Measurements from ENCODE around the gene PLEKHA8.

Gene PLEKHA8

GRCh38 chr7:30023524-30023923 is 4.7 kb upstream of the PLEKHA8 start:
- ATAC-seq = no peak

- peak; percentile 89 for ATAC-seq
Measured at GRCh38 chr7:30026229-30027064, 1.8 kb upstream of the PLEKHA8 start, which contains the start of gene FKBP14. TSS of gene FKBP14 (minus strand) at chr7:30026702. CDS start at chr7:30026508, 194 bp downstream.

DNA sequence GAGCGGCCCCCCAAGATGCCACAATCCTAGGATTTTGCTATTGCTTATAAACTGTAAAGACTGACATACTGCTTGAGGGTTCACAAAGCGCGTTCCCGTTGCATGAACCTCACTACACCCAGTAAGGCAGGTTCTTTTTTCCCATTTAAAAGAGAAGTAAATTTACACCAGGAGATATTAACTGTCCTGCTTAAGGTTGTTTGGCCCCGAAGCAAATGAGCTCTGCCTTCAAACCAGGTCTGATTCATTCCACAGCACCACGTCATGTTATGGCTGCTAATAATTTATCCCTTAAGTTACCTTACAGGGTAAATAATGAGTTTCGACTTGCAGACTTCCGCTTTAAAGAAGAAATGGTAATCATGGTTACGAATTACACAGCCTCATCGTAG is 1.2 kb upstream of the PLEKHA8 start:
- ATAC-seq = peak; percentile 42 to 67

DNA sequence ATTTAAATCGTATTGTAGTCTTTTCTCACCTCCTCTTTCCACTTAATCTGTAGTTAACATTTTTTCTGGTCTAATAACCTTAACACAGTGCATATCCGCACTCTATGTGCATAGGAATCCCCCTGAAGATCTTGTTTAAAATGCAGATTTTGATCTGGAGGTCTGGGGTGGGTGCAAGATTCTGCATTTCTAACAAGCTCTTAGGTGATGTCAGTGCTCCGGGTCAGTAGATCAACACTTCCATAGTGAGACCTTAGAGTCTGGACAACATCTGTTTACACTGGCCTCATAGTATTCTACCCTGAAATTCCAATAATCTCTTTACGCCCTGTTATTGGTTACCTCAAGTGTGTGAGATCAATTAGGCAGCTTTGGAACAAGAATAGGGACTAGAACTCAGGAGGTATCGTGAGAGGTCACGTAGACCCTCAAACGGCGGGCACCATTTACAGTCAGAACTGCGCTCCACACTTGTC is 434 bp upstream of the PLEKHA8 start:
- no peak for ATAC-seq

DNA sequence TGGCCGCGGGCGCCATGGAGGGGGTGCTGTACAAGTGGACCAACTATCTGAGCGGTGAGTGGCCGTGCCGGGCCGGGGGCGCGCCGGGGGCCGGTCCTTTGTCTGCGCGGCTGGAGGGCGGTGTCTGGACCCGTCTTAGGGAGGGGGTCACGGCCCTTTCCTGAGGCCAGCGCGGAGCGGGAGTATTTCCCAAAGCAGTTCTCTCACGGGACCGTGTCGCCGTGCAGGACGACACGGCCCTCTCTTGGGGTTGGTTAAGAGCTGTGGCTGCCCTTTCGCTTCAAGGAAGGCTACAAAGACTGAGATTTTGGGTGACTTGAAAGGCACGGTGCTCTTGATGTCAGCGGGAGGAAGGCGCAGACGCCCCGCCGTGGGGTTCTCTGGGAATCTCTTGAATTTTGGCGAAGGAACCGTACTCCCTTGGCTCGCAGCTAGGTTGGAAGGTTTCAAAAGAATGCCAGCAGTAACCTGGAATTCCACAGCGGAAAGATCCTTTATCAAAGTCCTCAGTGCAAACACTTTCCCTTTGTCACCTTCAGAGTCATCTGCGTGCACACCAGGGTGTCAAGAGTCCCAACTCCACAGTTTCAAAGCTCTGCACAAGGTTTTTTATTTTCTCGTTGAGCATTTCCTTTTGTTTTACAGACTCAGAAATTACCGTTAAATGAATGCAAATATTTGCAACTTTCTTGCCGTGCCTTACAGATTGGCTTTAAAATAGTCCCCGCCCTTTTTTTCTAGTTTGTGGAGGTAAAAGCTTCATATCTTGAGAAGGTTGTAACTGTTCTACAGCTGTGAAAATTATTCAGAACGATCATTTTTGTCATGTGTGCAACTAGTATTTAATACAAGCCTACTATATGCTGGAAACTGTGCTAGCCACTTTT is 780 bp downstream of the PLEKHA8 start:
- ATAC-seq = no peak

- no peak for ATAC-seq
Measured at GRCh38 chr7:30029696-30030095, 1.5 kb downstream of the PLEKHA8 start.

DNA sequence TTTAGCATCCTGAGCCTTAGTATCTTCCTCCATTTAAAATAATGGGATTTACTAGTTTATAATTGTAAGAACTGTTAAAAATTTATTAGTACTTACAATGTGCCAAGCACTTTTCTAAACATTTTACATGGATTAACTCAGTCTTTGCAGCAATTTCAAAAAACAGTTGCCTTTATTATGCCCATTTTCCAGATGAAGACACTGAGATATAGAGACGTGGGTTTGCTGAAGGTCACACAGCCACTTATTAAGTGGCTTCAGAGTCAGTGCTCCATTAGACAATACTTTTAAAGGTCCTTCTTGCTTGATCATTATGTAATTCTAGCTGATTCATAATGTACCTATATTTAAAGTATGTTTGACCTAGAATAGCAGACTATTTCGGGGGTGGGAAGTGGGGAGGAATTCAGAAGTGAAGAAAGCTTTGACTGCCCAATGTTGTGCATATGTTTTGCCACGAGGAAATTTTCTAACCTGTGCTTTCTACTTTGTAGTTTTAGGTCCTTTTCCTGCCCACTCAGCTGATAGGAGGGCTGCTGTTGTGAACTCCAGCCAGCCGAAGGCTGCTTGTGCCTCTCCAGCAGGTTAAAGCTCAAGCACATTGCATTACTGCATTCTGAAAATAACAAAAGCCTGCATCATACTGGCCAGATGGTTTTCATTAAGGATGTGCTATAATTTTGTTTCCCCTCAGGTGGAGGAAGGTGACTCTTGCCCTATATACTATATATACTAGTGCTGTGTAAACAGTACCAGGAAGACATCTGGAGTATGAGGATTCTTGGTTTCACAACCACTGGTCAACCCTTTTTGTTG is 4.3 kb downstream of the PLEKHA8 start:
- no peak for ATAC-seq

GRCh38 chr7:30034501-30034900 is 6.3 kb downstream of the PLEKHA8 start:
- no peak for ATAC-seq

DNA sequence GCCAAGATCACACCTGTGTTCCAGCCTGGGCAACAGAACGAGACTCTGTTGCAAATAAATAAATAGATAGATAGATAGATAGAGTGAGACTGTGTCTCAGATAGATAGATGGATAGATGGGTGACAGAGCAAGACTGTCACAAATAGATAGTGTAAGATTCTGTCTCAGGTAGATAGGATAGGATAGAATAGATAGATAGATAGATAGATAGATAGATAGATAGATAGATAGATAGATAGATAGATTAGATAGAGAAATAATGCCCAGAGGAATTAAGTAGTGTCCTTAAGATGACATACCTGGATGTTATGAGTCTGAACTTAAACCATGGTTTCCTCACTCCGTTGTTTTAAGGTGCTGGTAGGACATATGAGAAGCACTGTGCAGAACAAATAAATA is 8.0 kb downstream of the PLEKHA8 start:
- no peak for ATAC-seq

DNA sequence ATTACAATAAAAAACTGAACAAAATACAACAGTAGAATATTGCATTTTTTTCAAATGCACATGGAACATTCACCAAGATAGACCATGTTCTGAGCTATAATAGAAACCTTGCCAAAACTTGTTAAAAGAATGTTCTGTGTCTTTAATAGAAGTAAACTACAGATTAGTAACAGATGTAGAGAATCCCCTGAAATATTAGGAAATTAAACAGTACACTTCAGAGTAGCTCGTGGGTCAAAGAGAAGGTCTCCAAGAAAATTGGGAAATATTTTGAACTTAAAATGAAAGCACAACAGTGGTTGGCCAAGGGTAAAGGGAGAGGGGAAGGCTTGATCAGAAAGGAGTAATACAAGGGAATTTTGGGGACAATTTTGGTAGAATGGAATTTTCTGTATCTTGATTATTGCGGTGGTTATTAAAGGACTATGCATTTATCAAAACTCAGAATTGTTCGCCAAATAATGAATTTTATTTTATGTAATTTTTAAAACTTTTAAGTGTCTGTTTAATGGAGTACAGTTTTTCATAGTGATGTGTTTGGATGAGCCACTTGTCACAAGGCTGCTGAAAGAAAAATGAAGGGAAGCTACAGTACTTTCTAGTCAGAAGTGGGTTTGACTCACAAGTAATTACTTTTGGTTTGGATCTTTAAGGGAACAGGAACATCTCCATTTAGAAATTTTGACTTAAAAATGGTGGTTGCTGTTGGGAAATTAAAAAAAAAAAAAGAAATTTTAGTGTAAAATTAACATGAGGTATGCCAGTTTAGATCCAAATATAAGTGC is 10.2 kb downstream of the PLEKHA8 start:
- ATAC-seq = no peak

DNA sequence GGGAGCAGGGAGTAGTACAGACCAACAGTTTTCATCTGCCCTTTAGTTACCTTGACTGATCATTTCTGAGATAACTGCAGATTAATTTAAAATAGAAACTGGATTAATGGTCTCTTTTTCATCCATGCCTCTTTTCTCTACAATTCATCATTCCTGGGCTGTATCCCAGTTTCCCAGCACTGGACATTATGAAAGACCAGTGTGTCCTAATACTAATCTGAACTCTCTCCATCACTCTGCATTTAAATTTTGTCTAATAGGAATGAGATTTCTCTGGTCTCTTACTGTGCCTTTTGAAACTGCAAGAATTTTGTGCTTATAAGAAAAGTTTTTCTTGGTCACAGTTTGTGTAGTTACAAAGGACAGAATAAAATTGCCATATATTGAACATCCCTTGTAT is 12.7 kb downstream of the PLEKHA8 start:
- no peak for ATAC-seq

DNA sequence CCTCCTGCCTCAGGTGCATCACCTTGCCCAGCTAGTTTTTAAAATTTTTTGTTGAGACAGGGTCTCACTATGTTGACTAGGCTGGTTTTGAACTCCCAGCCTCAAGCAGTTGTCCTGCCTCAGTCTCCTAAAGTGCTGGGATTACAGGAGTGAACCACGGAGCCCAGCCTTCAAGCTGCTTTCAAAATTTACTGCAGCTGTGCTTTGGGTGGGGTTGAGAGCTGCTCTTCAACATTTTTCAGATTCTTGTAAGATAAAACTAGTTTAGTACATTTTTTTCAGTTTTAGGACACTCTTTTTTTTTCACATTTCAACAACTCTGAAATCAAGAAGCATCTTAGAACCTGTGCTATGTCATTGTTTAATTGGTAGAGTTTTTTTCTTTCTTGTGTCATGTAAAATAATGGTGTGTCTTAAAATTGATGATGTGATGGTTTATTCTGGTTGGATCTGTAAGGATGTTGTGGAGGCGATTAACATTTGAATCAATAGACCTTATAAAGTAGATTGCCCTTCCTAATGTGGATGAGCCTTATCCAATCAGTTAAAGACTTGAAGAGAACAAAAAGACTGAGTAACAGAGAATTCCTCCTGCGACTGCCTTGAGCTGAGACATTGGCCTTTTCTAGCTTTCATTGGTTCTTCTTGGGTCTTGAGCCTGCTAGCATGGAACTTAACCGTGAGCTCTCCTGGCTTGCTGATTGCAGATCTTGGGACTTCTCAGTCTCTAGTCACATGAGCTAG is 13.5 kb downstream of the PLEKHA8 start:
- ATAC-seq = no peak

GRCh38 chr7:30046127-30046770 is 18.0 kb downstream of the PLEKHA8 start:
- no peak for ATAC-seq

GRCh38 chr7:30047124-30047523 is 18.9 kb downstream of the PLEKHA8 start:
- ATAC-seq = no peak

DNA sequence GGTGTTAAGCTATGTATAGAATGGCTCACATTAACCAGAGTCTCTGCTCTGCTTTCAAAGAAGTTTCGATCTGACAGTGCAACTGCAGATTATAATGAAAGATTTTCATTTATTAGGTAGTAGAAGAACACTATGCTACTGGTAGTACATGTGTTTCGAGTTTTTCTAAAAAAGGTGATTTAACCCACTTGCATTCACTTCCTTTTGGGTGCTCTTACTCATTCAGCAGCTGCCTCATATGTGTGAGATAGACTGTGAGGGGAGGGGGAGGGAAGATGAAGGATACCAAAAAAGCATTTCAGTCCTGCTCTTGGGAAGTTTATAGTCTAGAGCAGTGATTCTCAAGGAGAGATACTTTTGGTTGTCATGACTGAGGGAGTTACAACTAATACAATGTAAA is 20.4 kb downstream of the PLEKHA8 start:
- ATAC-seq = peak; percentile 33 to 74

DNA sequence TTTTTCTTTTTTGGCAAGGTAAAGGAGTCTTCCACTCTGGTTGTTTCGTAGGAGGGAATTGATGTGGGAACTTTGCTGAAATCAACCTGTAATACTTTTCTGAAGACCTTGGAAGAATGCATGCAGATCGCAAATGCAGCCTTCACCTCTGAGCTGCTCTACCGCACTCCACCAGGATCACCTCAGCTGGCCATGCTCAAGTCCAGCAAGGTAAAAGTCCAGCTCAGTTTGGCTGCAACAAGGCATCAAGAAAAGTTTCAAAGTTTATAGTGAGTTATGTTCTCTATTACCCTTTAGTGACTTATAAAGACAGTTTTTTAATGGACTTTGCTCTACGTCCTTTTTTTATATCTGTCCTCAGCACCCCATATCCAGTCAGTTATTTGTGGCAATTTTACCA is 21.0 kb downstream of the PLEKHA8 start:
- ATAC-seq = no peak

DNA sequence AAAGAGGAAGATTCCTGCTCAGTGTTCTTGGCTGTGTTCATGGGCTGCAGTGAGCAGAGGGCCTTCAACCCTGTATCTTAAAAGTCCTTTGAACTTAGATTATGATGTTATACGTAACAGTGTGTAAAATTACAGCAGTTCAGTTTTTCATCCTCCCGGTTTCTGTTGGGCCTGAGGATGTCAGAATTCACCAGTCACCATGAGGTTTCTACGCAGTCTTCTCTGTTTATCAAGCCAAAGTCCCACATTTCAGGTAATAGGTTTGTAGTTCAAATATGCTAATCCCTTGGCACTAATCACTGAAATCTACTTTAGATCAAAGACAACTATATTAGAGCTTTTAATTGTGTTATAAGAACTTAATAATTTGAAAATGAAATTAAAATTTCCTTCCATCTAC is 24.9 kb downstream of the PLEKHA8 start:
- ATAC-seq = no peak

DNA sequence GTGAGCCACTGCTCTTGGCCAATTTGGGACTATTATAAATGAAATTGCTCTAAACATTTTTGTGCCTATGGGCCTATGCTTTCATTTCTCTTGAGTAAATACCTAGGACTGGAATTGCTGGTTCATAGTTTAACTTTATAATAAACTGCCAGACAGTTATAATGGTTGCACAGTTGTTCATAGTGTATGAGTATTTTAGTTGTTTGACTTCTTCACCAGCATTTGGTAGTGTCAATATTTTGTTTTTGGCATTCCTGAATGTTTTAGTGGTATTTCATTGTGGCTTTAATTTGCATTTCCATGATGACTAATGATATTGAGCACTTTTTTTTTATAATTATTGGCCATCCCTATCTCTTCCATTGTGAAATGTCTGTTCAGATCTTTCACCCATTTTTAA is 29.5 kb downstream of the PLEKHA8 start:
- ATAC-seq = no peak

GRCh38 chr7:30061786-30062185 is 33.6 kb downstream of the PLEKHA8 start:
- peak; percentile 67 to 71 for ATAC-seq

DNA sequence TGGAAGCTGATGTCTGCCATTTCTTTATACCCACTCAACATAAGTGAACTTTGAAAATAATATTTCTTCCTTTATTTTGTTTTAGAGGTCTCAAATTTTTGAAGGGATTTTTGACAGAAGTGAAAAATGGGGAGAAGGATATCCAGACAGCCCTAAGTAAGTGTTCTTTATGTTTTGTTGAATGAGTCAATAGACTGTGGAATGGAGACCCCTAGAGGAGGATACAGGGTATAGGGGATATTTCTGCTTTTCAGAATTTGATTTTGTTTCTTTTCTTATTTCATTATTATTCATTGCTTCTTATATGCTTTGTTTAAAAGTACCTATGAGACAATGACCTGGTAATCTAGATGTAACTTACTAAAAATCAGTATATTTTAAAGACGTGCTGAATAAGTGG is 34.4 kb downstream of the PLEKHA8 start:
- ATAC-seq = no peak

- ATAC-seq = no peak
Measured at GRCh38 chr7:30065746-30066145, 37.5 kb downstream of the PLEKHA8 start.

Measured in activated CD4-positive, CD25-positive, alpha-beta regulatory T cell treated with anti-CD3 and anti-CD28 coated beads, Interleukin-2, amount 50 U/mL, for 24 hours (primary cell).